HepG2 (cell line): ENCODE data around the gene DUSP15. TPM values are rescaled to one million over a fixed set of nuclear protein-coding genes. Genes with fewer than 3 reads are reported as not detected.

Experiments
- CREBL2 ChIP-seq: sonication (generic); formaldehyde crosslinking; IDR thresholded peaks from 2 replicates; pipeline ENCODE4 v1.8.1; 2023; ENCODE audit warnings: missing genetic modification reagents, mild to moderate bottlenecking, borderline replicate concordance
- DZIP1 ChIP-seq: sonication (generic); formaldehyde crosslinking; IDR thresholded peaks from 2 replicates; pipeline ENCODE4 v1.5.0; 2020; ENCODE audit warnings: mild to moderate bottlenecking, missing genetic modification reagents
- EEA1 ChIP-seq: sonication (generic); formaldehyde crosslinking; IDR thresholded peaks from 2 replicates; pipeline ENCODE4 v1.5.1; 2020; ENCODE audit warnings: mild to moderate bottlenecking, missing genetic modification reagents, borderline replicate concordance
- EP300 ChIP-seq, 3 experiments: sonication (generic) in 1 of 3; formaldehyde crosslinking in 1 of 3; IDR thresholded peaks; 2 replicates each; pipeline versions ENCODE4 v1.5.1 to v1.6.1; 2011 to 2020; ENCODE audit warnings: low read depth in 2 of 3, low read length in 2 of 3, borderline replicate concordance in 1 of 3, improper control_type of control experiment in 1 of 3, mild to moderate bottlenecking in 1 of 3, missing genetic modification reagents in 1 of 3, moderate library complexity in 1 of 3
- IRF1 ChIP-seq: sonication (generic); formaldehyde crosslinking; IDR thresholded peaks from 2 replicates; pipeline ENCODE4 v1.4.0; 2020; ENCODE audit warnings: low read depth, mild to moderate bottlenecking, missing genetic modification reagents
- MATR3 ChIP-seq: sonication (generic); formaldehyde crosslinking; IDR thresholded peaks from 2 replicates; pipeline ENCODE4 v1.4.0; 2020; ENCODE audit warnings: missing genetic modification reagents
- MXD4 ChIP-seq: IDR thresholded peaks from 2 replicates; pipeline ENCODE4 v1.6.1; 2016; ENCODE audit warnings: mild to moderate bottlenecking, missing biosample characterization, missing genetic modification reagents
- SOX13 ChIP-seq, 3 experiments: fragments of 450-650 bp in 1 of 3; sonication (generic) in 1 of 3; formaldehyde crosslinking in 1 of 3; IDR thresholded peaks in 2 of 3; conservative IDR thresholded peaks in 1 of 3; 2 replicates each; pipeline versions ENCODE4 v1.5.0 to v1.6.1; 2016 to 2020; ENCODE audit warnings: antibody characterized with exemption in 1 of 3, mild to moderate bottlenecking in 1 of 3, missing compliant biosample characterization in 1 of 3, missing genetic modification reagents in 1 of 3, moderate library complexity in 1 of 3
- SP4 ChIP-seq: sonication (generic); formaldehyde crosslinking; IDR thresholded peaks from 2 replicates; pipeline ENCODE4 v1.8.1; 2023; ENCODE audit warnings: mild to moderate bottlenecking, missing genetic modification reagents
- TEAD3 ChIP-seq: optimal IDR thresholded peaks from 2 replicates; pipeline ENCODE3; 2016; ENCODE audit warnings: borderline replicate concordance
- USF2 ChIP-seq, 2 experiments: sonication (generic) in 1 of 2; formaldehyde crosslinking in 1 of 2; IDR thresholded peaks; 2 replicates each; pipeline versions ENCODE4 v1.5.1 to v1.6.1; 2011 to 2020; ENCODE audit warnings: borderline replicate concordance in 1 of 2, low read depth in 1 of 2, low read length in 1 of 2, mild to moderate bottlenecking in 1 of 2, missing genetic modification reagents in 1 of 2, moderate library complexity in 1 of 2
- ZBTB43 ChIP-seq: sonication (generic); formaldehyde crosslinking; conservative IDR thresholded peaks from 2 replicates; pipeline ENCODE4 v1.4.0; 2020; ENCODE audit warnings: missing genetic modification reagents
- ZFP90 ChIP-seq: sonication (generic); formaldehyde crosslinking; IDR thresholded peaks from 2 replicates; pipeline ENCODE4 v1.8.0; 2022; ENCODE audit warnings: missing genetic modification reagents, mild to moderate bottlenecking, inconsistent platforms, borderline replicate concordance
- ZNF296 ChIP-seq: sonication (generic); formaldehyde crosslinking; conservative IDR thresholded peaks from 2 replicates; pipeline ENCODE4 v1.5.0; 2020; ENCODE audit warnings: mild to moderate bottlenecking, missing genetic modification reagents
- ZNF34 ChIP-seq: sonication (generic); formaldehyde crosslinking; IDR thresholded peaks from 2 replicates; pipeline ENCODE4 v1.4.0; 2020; ENCODE audit warnings: mild to moderate bottlenecking, missing genetic modification reagents, borderline replicate concordance
- ZNF543 ChIP-seq: sonication (generic); formaldehyde crosslinking; IDR thresholded peaks from 2 replicates; pipeline ENCODE4 v1.4.0; 2020; ENCODE audit warnings: mild to moderate bottlenecking, missing genetic modification reagents
- ZNF564 ChIP-seq: sonication (generic); formaldehyde crosslinking; IDR thresholded peaks from 2 replicates; pipeline ENCODE4 v1.8.1; 2023; ENCODE audit warnings: mild to moderate bottlenecking, missing genetic modification reagents
- ZNF768 ChIP-seq: sonication (generic); formaldehyde crosslinking; IDR thresholded peaks from 2 replicates; pipeline ENCODE4 v1.4.0; 2020; ENCODE audit warnings: missing genetic modification reagents
- ZNF792 ChIP-seq: IDR thresholded peaks from 2 replicates; pipeline ENCODE4 v1.6.1; 2016
- ZSCAN30 ChIP-seq: sonication (generic); formaldehyde crosslinking; IDR thresholded peaks from 2 replicates; pipeline ENCODE4 v1.5.0; 2020; ENCODE audit warnings: mild to moderate bottlenecking, missing genetic modification reagents
- polyA plus RNA-seq, 8 experiments: library from polyadenylated mRNA; depleted of rRNA in 3 of 8; stranded (reverse) in 7 of 8; unstranded in 1 of 8; fragments of >200 nt; fragmentation: Illumina TruSeq in 4 of 8; extraction: Trizol in 4 of 8; gene quantifications; 2 replicates each; pipeline versions ENCODE4 v1.2.1 to v1.2.3, GENCODE V29; 2011 to 2016; ENCODE audit warnings: low read depth in 4 of 8, missing spikeins in 1 of 8, mixed read lengths in 1 of 8; ENCODE audit not compliant: insufficient read depth in 1 of 8
- total RNA-seq, 5 experiments: library from RNA; depleted of rRNA; stranded (reverse); fragments of >200 nt; fragmentation: Illumina TruSeq; extraction: Trizol; gene quantifications; 2 replicates each; pipeline ENCODE4 v1.2.3, GENCODE V29; 2016; ENCODE audit warnings: low read depth in 1 of 5

Gene DUSP15
- total and polyA plus RNA-seq, 2 of the 13 experiments (the other 11 are each of a cell fraction or from before 2014, with no cell fraction given) = 0.17 to 0.93 TPM

- TF ChIP-seq TEAD3 (CRISPR knock-in tag) (no peak), ZSCAN30 (CRISPR knock-in tag) (no peak), ZNF543 (CRISPR knock-in tag) (0 out of 2 replicates have a peak, but pooled peaks have one; percentile 37), EP300 (IDR thresholded peaks at IDR 0.05; ENCODE audit: low read depth in 2 of 2, low read length in 2 of 2) (no peak), EP300 (CRISPR knock-in tag; IDR thresholded peaks at IDR 0.05; ENCODE audit: borderline replicate concordance) (0 out of 2 replicates have a peak, but pooled peaks have one; percentile 32), ZNF34 (CRISPR knock-in tag) (no peak), ZNF768 (CRISPR knock-in tag) (peak; percentile 46; the same call in 1 of the 2 replicates), SOX13 (IDR thresholded peaks at IDR 0.05) (no peak), SOX13 (CRISPR knock-in tag; conservative IDR thresholded peaks at IDR 0.05 in 1 of 2, IDR thresholded peaks at IDR 0.05 in 1 of 2) (no peak; a peak in 1 of 4 replicates), EEA1 (CRISPR knock-in tag) (peak; percentile 72), ZNF296 (CRISPR knock-in tag) (0 out of 2 replicates have a peak, but pooled peaks have one; percentile 11), ZBTB43 (CRISPR knock-in tag) (no peak), MATR3 (CRISPR knock-in tag) (no peak), CREBL2 (CRISPR knock-in tag) (no peak), DZIP1 (CRISPR knock-in tag) (no peak), IRF1 (CRISPR knock-in tag) (no peak), ZNF792 (CRISPR knock-in tag) (no peak), ZFP90 (CRISPR knock-in tag) (no peak), MXD4 (CRISPR knock-in tag) (peak; percentile 44; the same call in 1 of the 2 replicates), USF2 (IDR thresholded peaks at IDR 0.05; ENCODE audit: low read depth, low read length) (0 out of 2 replicates have a peak, but pooled peaks have one; percentile 25), USF2 (CRISPR knock-in tag; IDR thresholded peaks at IDR 0.05; ENCODE audit: borderline replicate concordance) (no peak), SP4 (0 out of 2 replicates have a peak, but pooled peaks have one; percentile 69), ZNF564 (CRISPR knock-in tag) (no peak)
Observed at GRCh38 chr20:31869942-31870725, at the start of gene DUSP15, which contains the start of gene TTLL9 (continued).
